HG03045 (cell line): ENCODE data around the gene HAPLN3.

Experiments
- ATAC-seq: cut with Tn5 transposase; IDR thresholded peaks from one replicate; pipeline ENCODE4 v1.9.1; 2021; ENCODE audit warnings: mild to moderate bottlenecking, moderate library complexity; ENCODE audit not compliant: unreplicated experiment

Gene HAPLN3

GRCh38 chr15:88833731-88834100, 61.6 kb downstream of the HAPLN3 start:
- no peak for ATAC-seq

GRCh38 chr15:88832820-88833730, 62.3 kb downstream of the HAPLN3 start:
- no peak for ATAC-seq

- no peak for ATAC-seq
Observed at GRCh38 chr15:88830016-88830415, 65.3 kb downstream of the HAPLN3 start.

GRCh38 chr15:88828791-88829190, 66.6 kb downstream of the HAPLN3 start:
- no peak for ATAC-seq
